COLO829 (cell line): ENCODE data around the gene ADGRF3.
"Not testable (repeated sequence)": the region's sequence is repeated elsewhere in the genome, so short reads cannot be mapped to it uniquely, and the experiment has no call there.

Source experiments
- DNase-seq: peaks from one replicate; pipeline ENCODE4 v3.0.0; 2012; ENCODE audit warnings: low spot score

ADGRF3 gene

GRCh38 chr2:26351375-26352090 lies 4.9 kb upstream of the ADGRF3 start:
- no peak for DNase-seq

- DNase-seq, result no peak
Observed at GRCh38 chr2:26349690-26350089, 3.1 kb upstream of the ADGRF3 start.

- DNase-seq, result no peak
Observed at GRCh38 chr2:26347286-26347865, 787 bp upstream of the ADGRF3 start.

GRCh38 chr2:26345545-26346453 lies 790 bp downstream of the ADGRF3 start, which contains the start of gene SELENOI:
TSS of gene SELENOI (plus strand) at chr2:26346143. CDS start at chr2:26346233, 90 bp downstream.
- DNase-seq, result peak; percentile 93

- DNase-seq, result no peak
Observed at GRCh38 chr2:26345283-26345544, 1.4 kb downstream of the ADGRF3 start.

- no peak for DNase-seq
Observed at GRCh38 chr2:26344581-26345282, 1.9 kb downstream of the ADGRF3 start.

- DNase-seq, result no peak
Observed at GRCh38 chr2:26340831-26341230, 5.8 kb downstream of the ADGRF3 start.

GRCh38 chr2:26337298-26337697 lies 9.3 kb downstream of the ADGRF3 start:
- no peak for DNase-seq

- no peak for DNase-seq
Observed at GRCh38 chr2:26336719-26337118, 9.9 kb downstream of the ADGRF3 start.

GRCh38 chr2:26335231-26335630 lies 11.4 kb downstream of the ADGRF3 start:
- DNase-seq, result no peak

GRCh38 chr2:26333293-26333692 lies 13.3 kb downstream of the ADGRF3 start:
- no peak for DNase-seq

GRCh38 chr2:26331321-26331720 lies 15.3 kb downstream of the ADGRF3 start:
- DNase-seq, result not testable (repeated sequence)

- DNase-seq, result no peak
Observed at GRCh38 chr2:26330604-26331003, 16.0 kb downstream of the ADGRF3 start.

GRCh38 chr2:26330114-26330549 lies 16.5 kb downstream of the ADGRF3 start:
- DNase-seq, result peak; percentile 75

GRCh38 chr2:26329083-26329482 lies 17.5 kb downstream of the ADGRF3 start:
- DNase-seq, result not testable (repeated sequence)

- no peak for DNase-seq
Observed at GRCh38 chr2:26327291-26328272, 19.0 kb downstream of the ADGRF3 start.

GRCh38 chr2:26326514-26326913 lies 20.1 kb downstream of the ADGRF3 start:
- no peak for DNase-seq

GRCh38 chr2:26325851-26326250 lies 20.7 kb downstream of the ADGRF3 start:
- no peak for DNase-seq

GRCh38 chr2:26324903-26325302 lies 21.7 kb downstream of the ADGRF3 start:
- no peak for DNase-seq

GRCh38 chr2:26324479-26324878 lies 22.1 kb downstream of the ADGRF3 start:
- DNase-seq, result not testable (repeated sequence)

GRCh38 chr2:26318950-26319349 lies 27.6 kb downstream of the ADGRF3 start:
- no peak for DNase-seq
